Lower lobe of right lung (tissue), 2 donors: ENCODE measurements around the gene HMGN3. TPM values are rescaled to one million over a fixed set of nuclear protein-coding genes. Genes with fewer than 3 reads are reported as not detected.

Source experiments
- ATAC-seq, 2 donors: fragments of 200-7000 bp; cut with Tn5 transposase; one replicate each; pipeline ENCODE4 v1.9.1; 2020 to 2022; ENCODE audit warnings: mild to moderate bottlenecking in 2 of 2, moderate library complexity in 2 of 2
- DNase-seq: peaks from one replicate; pipeline ENCODE4 v3.0.0-alpha.2; 2020
- H3K27ac ChIP-seq: fragments of 200-600 bp; one replicate; pipeline ENCODE4 v1.8.0; 2022
- H3K27me3 ChIP-seq: fragments of 200-600 bp; one replicate; pipeline ENCODE4 v1.8.0; 2022; ENCODE audit warnings: low read depth
- H3K36me3 ChIP-seq: fragments of 200-600 bp; one replicate; pipeline ENCODE4 v1.8.0; 2022; ENCODE audit warnings: mild to moderate bottlenecking
- H3K4me1 ChIP-seq: fragments of 200-600 bp; one replicate; pipeline ENCODE4 v1.8.0; 2022
- H3K4me3 ChIP-seq: fragments of 200-600 bp; one replicate; pipeline ENCODE4 v1.8.0; 2022; ENCODE audit warnings: mild to moderate bottlenecking
- H3K9me3 ChIP-seq: fragments of 200-600 bp; one replicate; pipeline ENCODE4 v1.8.0; 2022
- CTCF ChIP-seq: fragments of 200-600 bp; IDR thresholded peaks from one replicate; pipeline ENCODE4 v1.8.0; 2022; ENCODE audit warnings: antibody characterized with exemption, mild to moderate bottlenecking
- intact Hi-C: fragments of 100-400 bp; cut with DNase I; formaldehyde crosslinking; loops from one replicate; pipeline ENCODE4 v1.11.0; 2022
- total RNA-seq: library from RNA; stranded (reverse); fragmentation: NEBNext Ultra II Directional; extraction: Animal tissue kit (Norgen Biotek cat#: 25700); gene quantifications from one replicate; pipeline ENCODE4 v1.2.1, GENCODE V29; 2021
- donor health status: DM: no; HTN: yes; CAD: no; lungs with severe emphysema.

Gene HMGN3
- total RNA-seq, 1 donor from 2014 or later, result 98.7 TPM

GRCh38 chr6:79167931-79168694, 66.4 kb downstream of the HMGN3 start:
- TF ChIP-seq CTCF, result no peak
- Histone ChIP-seq H3K27me3 (no peaks in the 10 kb centered on the region), H3K9me3 (no peaks in the 10 kb centered on the region), H3K27ac (no peak overlapping the region), H3K4me3 (no peak overlapping the region), H3K36me3 (no peaks in the 10 kb centered on the region), H3K4me1 (no peaks in the 10 kb centered on the region)
- DNase-seq (no peak), ATAC-seq (no peak)
- intact Hi-C loops, result no loop called here

- H3K9me3 ChIP-seq, result no peaks in the 10 kb centered on the region
- DNase-seq, result no peak
- no peak overlapping the region for H3K4me3 ChIP-seq
- intact Hi-C loops, result no loop called here
- no peaks in the 10 kb centered on the region for H3K36me3 ChIP-seq
- TF ChIP-seq CTCF, result no peak
- H3K27me3 ChIP-seq, result no peaks in the 10 kb centered on the region
- no peaks in the 10 kb centered on the region for H3K4me1 ChIP-seq
- no peak for ATAC-seq
- no peak overlapping the region for H3K27ac ChIP-seq
Observed at GRCh38 chr6:79159846-79160245, 74.6 kb downstream of the HMGN3 start.

- ATAC-seq (no peak), DNase-seq (no peak)
- Histone ChIP-seq H3K36me3 (no peaks in the 10 kb centered on the region), H3K27ac (no peak overlapping the region), H3K27me3 (no peaks in the 10 kb centered on the region), H3K4me3 (no peak overlapping the region), H3K4me1 (no peaks in the 10 kb centered on the region), H3K9me3 (no peaks in the 10 kb centered on the region)
- TF ChIP-seq CTCF, result no peak
- intact Hi-C loops, result no loop called here
Observed at GRCh38 chr6:79158856-79159516, 75.5 kb downstream of the HMGN3 start.

GRCh38 chr6:79157961-79158644, 76.4 kb downstream of the HMGN3 start:
- DNase-seq (no peak), ATAC-seq (no peak)
- H3K4me1 ChIP-seq, result no peaks in the 10 kb centered on the region
- H3K9me3 ChIP-seq, result no peaks in the 10 kb centered on the region
- intact Hi-C loops, result no loop called here
- H3K27me3 ChIP-seq, result no peaks in the 10 kb centered on the region
- TF ChIP-seq CTCF, result no peak
- H3K27ac ChIP-seq, result no peak overlapping the region
- no peak overlapping the region for H3K4me3 ChIP-seq
- H3K36me3 ChIP-seq, result no peaks in the 10 kb centered on the region

GRCh38 chr6:79152269-79152737, 82.2 kb downstream of the HMGN3 start:
- no peaks in the 10 kb centered on the region for H3K36me3 ChIP-seq
- H3K9me3 ChIP-seq, result no peaks in the 10 kb centered on the region
- H3K4me3 ChIP-seq, result no peak overlapping the region
- intact Hi-C loops, result no loop called here
- TF ChIP-seq CTCF, result no peak
- no peak for ATAC-seq
- no peak overlapping the region for H3K27ac ChIP-seq
- no peaks in the 10 kb centered on the region for H3K27me3 ChIP-seq
- H3K4me1 ChIP-seq, result no peaks in the 10 kb centered on the region
- DNase-seq, result no peak

Other genes with a start within 250 kb of the HMGN3 start
- 35.6 TPM for gene PHIP, start 156.4 kb downstream of the HMGN3 start, total RNA-seq